ENCODE data around the gene NQO1.

NQO1 gene

GRCh38 chr16:69769404-69769803 lies 43.0 kb upstream of the NQO1 start:
- Histone ChIP-seq H2AFZ (ENCODE audit: low read depth) (no peak overlapping the region), H3K36me3 (ENCODE audit: insufficient read depth) (no peaks in the 10 kb centered on the region), H3K4me1 (ENCODE audit: low read depth, poor library complexity, severe bottlenecking) (peaks cover 32% of the 10 kb centered on the region), H3K4me2 (no peak overlapping the region), H3K79me2 (ENCODE audit: insufficient read depth, low read depth) (peaks cover 68% of the 10 kb centered on the region; the same call in 1 of the 2 replicates), H3K9ac (no peak overlapping the region), H3K27ac (no peak overlapping the region), H3K4me3 (IDR thresholded peaks at IDR 0.05; ENCODE audit: insufficient read depth, low read depth, low read length) (no peak overlapping the region), H4K20me1 (ENCODE audit: insufficient read depth) (no peaks in the 10 kb centered on the region), H3K27me3 (ENCODE audit: insufficient read depth, low read depth) (no peaks in the 10 kb centered on the region)
- no peak for TF ChIP-seq CTCF (conservative IDR thresholded peaks at IDR 0.05; ENCODE audit: low read depth, low read length)

GRCh38 chr16:69768666-69769065 lies 42.3 kb upstream of the NQO1 start:
- Histone ChIP-seq H3K27me3 (ENCODE audit: insufficient read depth, low read depth) (no peaks in the 10 kb centered on the region), H3K4me1 (ENCODE audit: low read depth, poor library complexity, severe bottlenecking) (peaks cover 31% of the 10 kb centered on the region), H2AFZ (ENCODE audit: low read depth) (no peak overlapping the region), H3K9ac (no peak overlapping the region), H3K36me3 (ENCODE audit: insufficient read depth) (no peaks in the 10 kb centered on the region), H3K79me2 (ENCODE audit: insufficient read depth, low read depth) (peaks cover 67% of the 10 kb centered on the region; the same call in 1 of the 2 replicates), H4K20me1 (ENCODE audit: insufficient read depth) (no peaks in the 10 kb centered on the region), H3K4me2 (no peak overlapping the region), H3K4me3 (IDR thresholded peaks at IDR 0.05; ENCODE audit: insufficient read depth, low read depth, low read length) (no peak overlapping the region), H3K27ac (no peak overlapping the region)
- TF ChIP-seq CTCF (conservative IDR thresholded peaks at IDR 0.05; ENCODE audit: low read depth, low read length): no peak

GRCh38 chr16:69767459-69768229 lies 41.3 kb upstream of the NQO1 start:
- Histone ChIP-seq H3K4me2 (no peak overlapping the region), H2AFZ (ENCODE audit: low read depth) (no peak overlapping the region), H3K9ac (no peak overlapping the region), H4K20me1 (ENCODE audit: insufficient read depth) (no peaks in the 10 kb centered on the region), H3K36me3 (ENCODE audit: insufficient read depth) (no peaks in the 10 kb centered on the region), H3K27me3 (ENCODE audit: insufficient read depth, low read depth) (no peaks in the 10 kb centered on the region), H3K4me3 (IDR thresholded peaks at IDR 0.05; ENCODE audit: insufficient read depth, low read depth, low read length) (no peak overlapping the region), H3K79me2 (ENCODE audit: insufficient read depth, low read depth) (peaks cover 57% of the 10 kb centered on the region; the same call in 1 of the 2 replicates), H3K4me1 (ENCODE audit: low read depth, poor library complexity, severe bottlenecking) (peaks cover 25% of the 10 kb centered on the region), H3K27ac (no peak overlapping the region)
- no peak for TF ChIP-seq CTCF (conservative IDR thresholded peaks at IDR 0.05; ENCODE audit: low read depth, low read length)

- no peak overlapping the region for H3K27ac ChIP-seq
- no peak overlapping the region for H2AFZ ChIP-seq (ENCODE audit: low read depth)
- no peak overlapping the region; the same call in 1 of the 2 replicates for H3K4me2 ChIP-seq
- H3K4me3 ChIP-seq (IDR thresholded peaks at IDR 0.05; ENCODE audit: insufficient read depth, low read depth, low read length): no peak overlapping the region
- H4K20me1 ChIP-seq (ENCODE audit: insufficient read depth): no peaks in the 10 kb centered on the region
- no peaks in the 10 kb centered on the region for H3K36me3 ChIP-seq (ENCODE audit: insufficient read depth)
- H3K27me3 ChIP-seq (ENCODE audit: insufficient read depth, low read depth): no peaks in the 10 kb centered on the region
- TF ChIP-seq CTCF (conservative IDR thresholded peaks at IDR 0.05; ENCODE audit: low read depth, low read length): no peak
- H3K9ac ChIP-seq: no peak overlapping the region
- peaks cover 28% of the 10 kb centered on the region; the same call in 1 of the 2 replicates for H3K79me2 ChIP-seq (ENCODE audit: insufficient read depth, low read depth)
- H3K4me1 ChIP-seq (ENCODE audit: low read depth, poor library complexity, severe bottlenecking): peaks cover 18% of the 10 kb centered on the region
Measured at GRCh38 chr16:69763599-69763942, 37.2 kb upstream of the NQO1 start.

Data from KMS-11 (cell line).